HG02840 (cell line): ENCODE measurements around the gene KRT79.
"Not testable (repeated sequence)": the region's sequence is repeated elsewhere in the genome, so short reads cannot be mapped to it uniquely, and the experiment has no call there.

Experiments
- ATAC-seq: cut with Tn5 transposase; IDR thresholded peaks from one replicate; pipeline ENCODE4 v1.9.1; 2021; ENCODE audit warnings: mild to moderate bottlenecking, moderate library complexity, moderate number of reproducible peaks; ENCODE audit not compliant: unreplicated experiment, low FRiP score

KRT79 gene

DNA sequence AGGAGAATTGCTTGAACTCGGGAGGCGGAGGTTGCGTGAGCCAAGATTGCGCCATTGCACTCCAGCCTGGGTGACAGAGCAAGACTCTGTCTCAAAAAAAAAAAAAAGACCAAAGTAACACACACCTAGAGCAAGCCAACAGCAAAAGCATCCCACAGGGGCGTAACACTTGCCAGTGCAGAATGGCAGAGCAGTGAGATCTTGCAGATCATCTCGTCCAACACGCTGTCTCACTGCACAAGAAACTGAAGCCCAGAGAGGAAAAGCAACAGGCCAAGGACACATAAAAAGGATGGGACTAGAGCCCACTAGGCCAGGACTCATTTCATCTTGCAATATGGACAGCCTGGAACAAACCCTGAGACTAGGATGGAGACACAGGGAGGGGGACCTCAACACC lies 27.4 kb upstream of the KRT79 start:
- ATAC-seq: no peak

DNA sequence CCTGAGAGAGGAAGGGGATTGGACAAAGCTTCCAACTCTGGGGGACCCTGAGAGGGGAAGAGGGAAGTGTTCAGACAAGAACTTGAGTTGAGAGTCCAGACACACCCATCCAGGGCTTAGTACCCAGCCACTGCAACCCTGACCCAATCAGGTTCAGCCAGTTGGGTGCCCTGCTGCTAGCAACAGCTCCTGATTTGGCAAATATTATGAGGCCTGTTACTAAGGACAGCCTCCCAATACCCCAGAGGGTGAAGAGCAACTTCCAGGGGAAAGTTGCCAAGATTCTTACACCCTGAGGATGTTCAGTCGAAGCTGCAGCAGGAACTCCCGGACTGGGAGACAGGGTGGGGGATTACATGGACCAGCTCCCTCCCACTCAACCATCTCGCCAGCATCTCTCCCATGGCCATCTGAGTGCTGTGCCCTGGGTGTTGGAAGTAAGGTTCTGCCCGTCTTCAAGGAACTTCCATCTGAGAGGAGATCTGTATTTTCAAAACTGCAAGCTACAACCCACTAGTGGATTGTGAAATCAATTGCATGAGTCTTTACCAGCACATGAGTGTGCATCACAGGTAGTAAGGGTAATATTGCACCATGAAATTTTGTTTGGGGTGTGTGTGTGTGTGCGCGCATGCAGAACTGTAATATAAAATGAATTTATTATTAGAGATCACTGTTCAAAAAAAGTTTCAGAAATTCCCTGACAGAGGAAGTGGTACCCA lies 26.2 kb upstream of the KRT79 start:
- no peak for ATAC-seq

DNA sequence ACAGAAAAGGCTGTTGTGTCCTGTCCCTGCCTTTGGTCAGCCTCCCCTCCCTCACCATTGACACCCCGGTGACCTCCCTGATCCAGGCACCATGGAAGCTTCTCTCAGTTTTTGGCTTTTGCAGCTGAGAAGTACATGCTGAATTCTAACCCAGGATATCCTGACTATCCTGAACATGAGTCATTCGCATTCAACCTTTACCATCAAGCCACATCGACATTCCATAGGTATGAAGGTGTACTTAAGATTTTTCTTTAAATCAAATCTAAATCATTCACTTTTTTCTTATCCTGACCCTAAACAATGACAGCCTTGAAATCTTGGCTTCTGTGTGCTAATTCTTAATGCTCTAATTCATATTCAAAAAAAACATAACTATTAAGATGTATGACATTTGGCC lies 23.4 kb upstream of the KRT79 start:
- no peak for ATAC-seq

DNA sequence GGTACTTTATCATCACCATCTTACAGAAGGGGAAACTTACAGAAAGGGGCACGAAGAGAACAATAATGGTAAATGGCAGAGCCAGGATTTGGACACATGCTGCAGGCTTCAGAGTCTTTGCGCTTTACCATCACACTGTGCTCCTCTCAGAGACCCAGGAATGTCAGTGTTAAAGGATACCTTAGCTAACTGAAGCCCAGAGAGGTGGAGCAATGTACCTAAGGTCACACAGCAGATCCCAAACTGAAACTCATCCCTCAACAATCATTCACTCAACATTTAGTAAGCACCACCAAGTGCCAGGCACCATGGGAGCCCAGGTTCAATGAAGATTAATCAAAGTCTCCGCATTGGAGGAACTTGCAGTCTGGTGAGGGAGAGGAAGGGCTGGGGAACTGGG lies 22.7 kb upstream of the KRT79 start:
- no peak for ATAC-seq

DNA sequence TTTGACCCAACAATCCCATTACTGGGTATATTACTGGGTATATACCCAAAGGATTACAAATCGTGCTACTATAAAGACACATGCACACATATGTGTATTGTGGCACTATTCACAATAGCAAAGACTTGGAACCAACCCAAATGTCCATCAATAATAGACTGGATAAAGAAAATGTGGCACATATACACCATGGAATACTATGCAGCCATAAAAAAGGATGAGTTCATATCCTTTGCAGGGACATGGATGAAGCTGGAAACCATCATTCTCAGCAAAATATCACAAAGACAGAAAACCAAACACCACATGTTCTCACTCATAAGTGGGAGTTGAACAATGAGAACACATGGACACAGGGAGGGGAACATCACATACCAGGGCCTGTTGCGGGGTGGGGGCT lies 22.0 kb upstream of the KRT79 start:
- not testable (repeated sequence) for ATAC-seq

DNA sequence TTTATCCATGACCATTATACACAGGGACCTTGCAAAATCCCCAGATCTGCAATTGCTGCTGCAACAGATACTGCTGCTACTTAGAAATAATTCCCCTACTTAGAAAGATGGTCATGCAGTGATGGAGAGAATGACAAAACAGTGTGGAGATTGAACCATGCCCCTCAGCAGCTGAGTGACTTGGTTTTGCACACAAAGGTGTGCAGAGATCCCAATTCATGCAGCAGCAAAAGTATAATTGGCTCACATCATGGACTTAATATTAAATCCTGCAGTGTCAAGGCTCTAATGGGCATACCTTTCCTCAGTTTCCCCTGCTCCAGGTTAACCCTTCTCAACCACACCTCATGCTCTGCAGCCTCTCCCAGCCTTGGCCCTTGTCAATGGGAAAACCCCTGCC lies 17.7 kb upstream of the KRT79 start:
- ATAC-seq: no peak

DNA sequence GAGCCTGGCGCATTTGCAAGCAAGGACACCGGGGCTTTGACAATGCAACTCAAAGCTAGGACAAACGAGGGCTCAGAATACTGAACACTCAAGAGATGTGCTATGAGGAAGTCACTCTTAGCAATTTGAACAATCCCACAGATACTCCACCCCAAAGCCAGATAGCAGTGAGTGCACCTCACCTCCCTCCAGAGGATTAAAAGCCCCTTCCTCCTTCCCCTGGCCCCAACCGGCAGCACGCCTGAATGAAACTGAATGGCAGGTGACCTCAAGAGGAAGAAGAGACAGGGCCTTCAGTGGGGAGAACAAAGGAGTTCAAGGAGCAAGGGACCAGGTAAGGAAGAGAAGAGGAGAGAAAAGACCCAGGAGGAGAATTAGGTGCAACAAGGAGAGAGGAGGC lies 16.6 kb upstream of the KRT79 start:
- ATAC-seq: no peak

DNA sequence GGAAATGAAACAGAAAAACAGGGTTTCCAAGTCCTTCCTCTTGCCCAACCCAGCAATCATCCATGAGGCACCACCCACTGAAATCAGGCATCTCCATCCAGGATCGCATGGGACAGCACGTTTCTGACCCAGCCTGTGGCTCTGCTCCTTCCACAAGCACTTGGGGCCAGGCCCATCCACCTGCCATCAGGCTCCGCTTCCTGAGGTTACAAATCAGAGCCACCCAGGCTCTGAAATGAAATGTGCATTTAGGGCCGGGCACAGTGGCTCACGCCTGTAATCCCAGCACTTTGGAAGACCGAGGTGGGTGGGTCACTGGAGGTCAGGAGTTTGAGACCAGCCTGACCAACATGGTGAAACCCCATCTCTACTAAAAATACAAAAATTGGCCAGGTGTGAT lies 15.4 kb upstream of the KRT79 start:
- no peak for ATAC-seq

DNA sequence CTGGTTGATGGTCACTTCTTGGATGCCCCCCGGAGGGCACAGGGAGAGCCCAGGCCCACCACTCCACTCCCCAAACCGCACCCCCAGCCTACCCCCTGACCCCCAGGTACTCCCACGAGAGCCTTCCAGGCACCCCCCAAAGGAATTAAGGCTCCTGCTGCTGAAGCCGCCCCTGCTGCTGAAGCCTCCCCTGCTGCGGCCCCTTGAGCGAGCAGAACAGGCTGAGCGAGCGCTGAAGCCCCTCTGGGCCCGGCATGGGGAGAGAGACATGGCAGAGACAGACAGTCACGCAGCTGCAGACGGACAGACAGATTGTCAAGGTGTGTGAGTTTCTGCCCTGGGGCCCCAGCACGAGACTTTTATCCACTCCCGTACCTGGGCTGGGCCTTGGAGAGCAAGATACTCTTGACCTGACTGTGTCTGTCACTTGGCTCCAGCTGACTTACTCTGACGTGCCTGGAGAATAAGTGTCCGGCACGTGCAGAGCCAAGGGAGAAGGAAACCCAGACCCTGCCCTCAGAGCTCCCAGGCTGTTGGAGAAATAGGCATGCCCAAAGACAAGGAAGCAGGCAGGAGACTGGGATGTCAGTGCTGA lies 14.6 kb upstream of the KRT79 start, which contains the start of gene KRT78:
KRT78 (minus strand) TSS at position 334 of the 595 bp plus-strand sequence; CDS start at position 270, 64 bp downstream.
- no peak for ATAC-seq

DNA sequence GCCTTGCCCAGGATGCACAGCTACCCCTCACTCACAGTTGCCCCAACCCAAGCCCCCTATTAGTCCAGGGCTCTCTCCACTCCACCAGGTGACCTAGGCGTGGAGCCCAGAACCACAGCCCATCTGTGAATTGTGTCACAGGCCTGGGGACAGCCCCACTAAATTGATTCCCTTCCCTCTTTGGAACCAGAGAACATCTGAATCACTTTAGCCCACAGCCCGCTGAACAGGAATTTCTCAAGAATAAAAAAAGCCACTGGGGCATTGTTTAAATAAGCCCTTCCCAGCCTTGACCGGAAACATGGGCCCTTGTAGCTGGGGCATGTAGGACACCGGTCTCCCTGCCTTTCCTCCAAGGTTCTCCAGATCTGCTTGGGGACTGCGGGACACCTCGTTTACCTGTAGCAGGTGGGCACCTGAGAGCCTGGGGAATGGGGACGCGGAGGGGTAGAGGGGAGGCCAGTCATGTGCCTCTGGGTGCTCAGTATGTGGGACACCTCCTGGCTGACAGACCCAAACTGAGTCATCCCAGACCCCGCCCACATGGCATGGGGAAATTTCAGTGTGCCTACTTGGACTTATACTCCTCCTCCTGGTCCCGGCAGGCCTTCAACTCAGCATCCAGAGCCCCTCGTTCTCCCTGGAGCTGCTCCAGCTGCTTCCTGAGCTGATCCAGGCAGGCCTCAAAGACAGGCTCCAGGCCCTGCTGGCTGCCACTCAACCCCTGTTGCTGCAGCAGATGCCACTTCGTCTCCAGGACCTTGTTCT lies 13.4 kb upstream of the KRT79 start:
- ATAC-seq: no peak

DNA sequence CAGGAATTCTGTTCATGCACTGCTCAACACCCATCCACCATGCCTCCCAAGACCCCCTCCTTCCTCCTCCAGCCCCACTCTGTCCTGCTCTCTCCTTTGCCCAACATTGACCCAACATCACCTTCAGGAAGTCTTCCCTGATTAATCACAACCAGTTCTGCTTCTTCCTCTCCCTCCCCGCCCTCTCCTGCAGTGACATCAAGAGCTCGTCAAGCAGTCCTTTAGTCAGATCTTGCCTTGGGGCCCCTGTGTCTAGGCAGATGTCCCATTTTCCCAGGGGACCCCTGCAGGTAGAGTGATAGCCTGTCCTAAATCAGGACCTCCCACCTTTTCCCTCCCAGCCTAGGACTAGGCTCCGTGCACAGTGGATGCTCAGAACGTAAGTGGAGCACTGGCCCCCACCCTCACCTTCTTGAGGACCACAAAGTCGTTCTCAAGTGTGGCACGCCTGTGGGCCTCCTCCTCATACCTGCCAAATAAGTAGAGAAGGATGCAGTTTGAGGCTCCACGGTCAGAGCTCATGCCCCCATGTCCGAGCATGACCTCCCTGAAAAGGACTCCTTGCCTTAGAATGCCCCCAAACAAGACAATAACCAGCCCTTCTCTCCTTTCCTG lies 12.4 kb upstream of the KRT79 start:
- ATAC-seq: no peak

DNA sequence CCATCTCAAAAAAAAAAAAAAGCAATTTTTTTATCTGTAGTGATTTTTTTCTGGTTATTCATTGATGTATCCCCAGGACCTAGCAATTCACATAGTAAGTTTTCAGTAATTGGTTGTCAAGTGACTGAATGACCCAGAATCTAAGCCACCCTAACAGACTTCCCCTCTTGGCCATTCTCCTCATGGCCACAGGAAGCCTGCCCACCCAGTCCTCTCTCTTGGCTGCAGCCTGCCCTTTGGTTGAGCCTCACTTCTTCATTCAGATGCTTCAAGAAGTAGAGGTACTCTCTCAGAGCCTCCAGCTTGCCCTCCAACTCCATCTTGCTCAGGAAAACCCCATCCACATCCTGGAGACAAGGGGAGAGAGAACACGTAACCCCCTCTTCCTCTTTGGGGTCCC lies 11.8 kb upstream of the KRT79 start:
- no peak for ATAC-seq

DNA sequence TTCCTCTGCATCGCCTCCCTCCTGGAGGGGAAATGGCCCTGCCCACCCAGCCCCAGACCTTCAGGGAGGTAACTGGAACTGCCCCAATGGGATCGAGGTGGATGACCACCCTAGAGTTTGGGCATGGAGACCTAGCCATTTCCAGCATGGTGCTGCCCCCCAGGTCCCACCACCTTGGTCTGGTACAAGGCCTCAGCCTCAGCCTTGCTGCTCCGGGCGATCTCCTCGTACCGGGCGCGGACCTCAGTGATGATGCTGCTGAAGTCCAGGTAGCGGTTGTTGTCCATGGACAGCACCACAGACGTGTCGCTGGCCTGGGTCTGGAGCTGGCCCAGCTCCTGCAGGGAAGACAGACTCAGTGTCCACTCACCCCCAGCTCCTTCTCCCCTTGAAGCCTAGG lies 10.3 kb upstream of the KRT79 start:
- ATAC-seq: no peak

DNA sequence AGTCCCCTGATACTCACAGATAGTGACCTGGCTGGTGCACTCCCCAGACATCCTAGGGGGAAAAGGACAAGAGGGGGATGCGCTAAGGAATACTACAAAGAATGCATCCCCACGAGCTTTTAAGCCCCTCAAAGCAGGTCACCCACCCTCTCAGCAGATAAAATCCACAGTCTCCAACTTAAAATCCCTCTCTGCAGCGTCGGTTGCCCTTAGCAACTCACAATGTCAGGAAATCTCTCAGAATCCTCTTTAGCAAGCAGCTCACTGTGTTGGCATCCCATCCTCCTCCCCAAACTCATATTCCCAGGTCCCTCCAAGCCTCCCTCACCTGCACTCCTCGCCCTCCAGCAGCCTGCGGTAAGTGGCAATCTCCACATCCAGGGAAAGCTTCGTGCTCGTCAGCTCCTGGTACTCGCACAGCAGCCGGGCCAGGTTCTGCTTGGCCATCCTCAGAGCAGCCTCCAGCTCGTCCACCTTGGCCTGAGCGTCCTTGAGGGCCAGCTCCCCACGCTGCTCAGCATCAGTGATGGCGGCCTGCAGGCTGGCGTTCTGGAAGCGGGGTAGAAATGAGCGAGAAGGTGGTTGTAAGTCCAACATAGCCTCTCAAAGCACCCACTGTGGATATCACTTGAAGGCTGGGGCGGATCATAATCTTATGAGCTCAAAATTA lies 5.5 kb upstream of the KRT79 start:
- no peak for ATAC-seq

DNA sequence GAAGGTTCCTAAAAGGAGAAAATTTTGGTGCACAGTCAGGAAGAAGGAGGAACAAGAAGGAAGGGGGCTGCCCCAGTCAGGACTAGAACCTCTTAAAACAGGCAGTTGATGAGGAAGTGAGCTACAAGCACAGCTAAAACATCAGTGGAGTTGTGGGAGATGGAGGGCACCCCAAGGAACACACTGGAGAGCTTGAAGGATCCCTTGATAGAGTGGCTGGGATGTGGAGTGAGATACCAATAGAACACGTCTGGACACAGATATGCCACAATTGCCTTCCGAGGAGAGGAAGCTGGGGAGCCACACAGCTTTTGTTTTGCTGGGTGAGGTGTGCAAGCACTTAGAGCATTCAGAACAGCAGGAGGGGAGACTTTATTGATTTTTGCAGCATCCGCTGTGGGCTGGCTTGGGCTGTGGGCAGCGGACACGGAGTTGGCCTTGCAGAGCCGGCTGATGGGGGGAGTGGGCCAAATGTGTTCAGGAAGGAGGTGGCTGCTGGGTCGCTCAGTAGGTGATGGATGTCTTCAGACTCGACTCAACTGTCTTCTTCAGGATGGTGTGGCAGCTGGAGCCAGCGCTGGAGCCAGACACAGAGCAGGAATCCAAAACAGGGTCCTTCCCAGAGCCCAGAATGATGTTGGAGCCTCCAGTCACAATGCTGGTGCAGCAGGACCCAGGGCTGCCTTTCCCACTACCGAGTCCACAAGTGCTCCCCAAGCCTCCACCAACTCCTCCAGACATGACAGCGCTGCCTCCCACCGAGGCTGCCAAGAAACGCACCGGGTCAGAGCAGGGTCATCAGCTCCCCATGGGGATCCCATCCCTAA lies 4.7 kb upstream of the KRT79 start:
- no peak for ATAC-seq

DNA sequence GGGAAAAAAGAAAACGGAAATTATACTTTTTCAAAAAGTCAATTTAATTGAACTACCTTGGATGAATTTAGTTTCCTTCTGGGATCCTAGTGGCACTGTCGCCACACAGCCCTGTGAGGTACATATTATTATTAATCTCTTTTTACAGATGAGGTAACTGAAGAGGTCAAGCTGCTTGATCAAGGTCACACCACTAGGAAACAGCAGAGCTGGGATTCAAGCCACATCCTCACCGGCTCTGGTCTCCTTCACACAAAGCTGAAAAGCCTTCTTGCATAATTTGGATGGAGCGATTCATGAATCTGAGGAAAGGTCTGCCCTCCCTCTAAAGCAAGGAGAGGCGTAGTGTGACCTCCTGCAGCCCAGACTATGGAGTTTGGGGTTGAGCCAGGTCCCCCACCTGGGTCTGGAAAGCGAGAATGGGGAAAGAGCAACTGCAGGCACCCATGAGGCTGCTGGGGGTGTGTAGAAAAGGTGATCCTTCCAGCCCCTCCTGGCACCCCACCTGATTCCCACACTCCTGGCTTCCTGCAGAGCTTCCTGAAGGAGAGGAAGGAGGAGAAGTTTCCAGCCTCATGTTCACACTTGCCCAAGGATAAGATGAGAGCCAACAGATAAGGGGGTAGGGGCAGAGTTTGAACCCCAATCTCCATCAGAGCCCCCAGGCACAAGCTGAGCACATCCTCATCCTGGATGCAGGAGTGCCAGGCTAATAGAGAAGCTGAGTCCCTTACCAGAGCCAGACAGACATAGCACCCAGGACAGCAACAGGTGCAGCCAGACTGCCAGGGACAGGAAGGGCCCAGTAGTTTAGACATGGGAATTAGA lies 3.9 kb upstream of the KRT79 start:
- no peak for ATAC-seq

DNA sequence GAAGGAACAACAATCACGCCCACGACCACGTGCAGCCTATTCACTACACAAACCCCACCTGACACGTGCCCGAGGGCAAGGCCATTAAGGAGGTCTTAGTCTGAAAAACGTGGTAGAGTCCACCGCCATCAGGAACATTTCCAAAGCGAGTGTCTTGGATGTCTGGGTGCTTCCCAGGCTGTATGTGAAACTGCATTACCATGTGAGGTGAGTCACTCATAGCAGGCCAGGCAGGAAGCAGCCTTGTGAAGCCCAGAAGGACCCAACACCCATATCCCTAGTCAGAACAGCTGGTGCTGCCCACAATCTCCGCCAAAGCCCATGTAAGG lies 3.3 kb upstream of the KRT79 start:
- ATAC-seq: no peak

DNA sequence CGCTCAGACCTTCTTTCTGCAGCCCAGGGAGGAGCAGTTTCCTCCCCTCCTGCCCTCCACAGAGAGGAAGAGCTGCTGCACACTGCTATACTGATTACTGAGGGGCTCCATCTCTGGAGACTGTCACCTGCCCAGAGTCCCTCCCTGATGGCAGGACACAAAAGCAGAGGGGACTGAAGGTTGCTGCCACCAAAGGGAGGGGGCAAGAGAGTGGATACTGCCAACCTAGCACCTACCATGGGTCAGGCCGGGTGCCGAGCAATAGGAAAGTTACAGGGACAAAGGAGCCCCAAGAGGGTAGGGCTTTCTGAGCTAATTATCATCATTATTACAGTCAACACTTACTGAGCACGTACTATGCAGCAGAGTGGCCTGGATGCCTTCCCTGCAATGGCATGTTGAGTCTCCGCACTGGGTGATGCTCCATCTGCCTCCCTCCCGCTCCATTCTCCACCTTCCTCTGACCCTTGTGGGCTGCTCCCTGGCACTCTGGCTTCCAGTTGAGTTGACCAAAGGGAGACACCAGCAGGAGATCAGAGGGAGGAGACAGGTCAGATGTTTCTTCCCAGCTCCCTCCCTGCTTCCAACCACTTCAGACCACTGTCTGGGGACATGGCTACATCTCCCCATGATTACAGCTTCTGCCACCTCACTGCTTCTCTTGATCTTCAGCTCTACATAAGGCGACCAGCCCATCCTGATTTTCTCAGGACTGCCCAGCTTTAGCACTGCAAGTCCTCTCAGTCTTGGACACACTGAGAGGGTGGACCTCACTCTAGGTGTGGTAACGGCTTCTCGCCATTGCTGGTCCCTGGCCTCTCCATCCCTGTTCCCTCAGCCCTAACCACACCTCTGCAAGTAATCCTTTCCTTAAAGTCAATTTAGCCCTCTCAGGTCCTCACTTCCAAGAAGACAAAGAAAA lies 2.6 kb upstream of the KRT79 start:
- no peak for ATAC-seq
